ENCODE results near the gene DCUN1D3. TPM values are rescaled to one million over a fixed set of nuclear protein-coding genes. Genes with fewer than 3 reads are reported as not detected.

The DCUN1D3 gene
- polyA plus RNA-seq, 2 of the 4 experiments (the other 2 are of a cell fraction), result 5.2 to 7.2 TPM

DNA sequence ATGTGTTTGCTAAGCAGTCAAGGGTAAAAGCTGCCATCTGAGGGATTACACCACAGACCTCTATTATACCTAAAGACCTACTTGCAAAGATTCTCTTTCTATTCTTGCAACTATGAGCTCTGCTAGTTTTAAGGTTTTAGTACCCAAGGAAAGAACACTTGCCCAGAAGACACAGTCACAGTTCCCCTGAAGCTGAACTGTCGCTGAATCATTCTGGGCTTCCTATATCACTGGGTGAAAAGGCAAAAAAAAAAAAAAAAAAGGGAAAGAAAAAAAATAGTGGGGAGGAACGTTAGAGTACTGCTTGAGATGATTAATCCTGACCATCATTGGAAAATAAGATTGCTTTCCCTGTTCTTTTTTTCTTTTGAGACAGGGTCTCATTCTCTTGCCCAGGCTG is 38.3 kb upstream of the DCUN1D3 start:
- H3K27ac ChIP-seq, result no peak overlapping the region
- DNase-seq (ENCODE audit: low read depth in 1 of 2, low spot score in 1 of 2) (no peak), FAIRE-seq (no peak), ATAC-seq (peak in 1 of 2 experiments; percentile 41; a peak in 1 of 6 replicates)
- POLR2A ChIA-PET, result no interaction called here
- H3K9me3 ChIP-seq, result no peaks in the 10 kb centered on the region
- H3K4me1 ChIP-seq, result no peaks in the 10 kb centered on the region
- no peak overlapping the region for H3K4me3 ChIP-seq
- no peak overlapping the region for H3K4me2 ChIP-seq
- CTCF ChIA-PET, result interaction anchor here (0.7 to 1.6 kb wide), 7 partner anchors 10 to 146 kb away, joined by 3 to 4 read pairs (median 3); no protein-coding TSS in a partner anchor
- 54% methylated on average over 2 of the region's 2 CpGs for WGBS (ENCODE audit: missing lambda C conversion rate)
- TF ChIP-seq HOXA7 (CRISPR knock-in tag; IDR thresholded peaks at IDR 0.05), result no peak
- TF ChIP-seq CBX8 (IDR thresholded peaks at IDR 0.05), result no peak
- TF ChIP-seq KDM1A (IDR thresholded peaks at IDR 0.05; ENCODE audit: low read depth), result no peak
- TF ChIP-seq GATA3 (IDR thresholded peaks at IDR 0.05; ENCODE audit: borderline replicate concordance), result no peak
- no peak for TF ChIP-seq HDAC2 (IDR thresholded peaks at IDR 0.05)
- TF ChIP-seq NPAS2 (CRISPR knock-in tag; IDR thresholded peaks at IDR 0.05; ENCODE audit: borderline replicate concordance), result no peak
- TF ChIP-seq KDM5A (IDR thresholded peaks at IDR 0.05), result no peak
- no peak for TF ChIP-seq CBX2 (IDR thresholded peaks at IDR 0.05; ENCODE audit: borderline replicate concordance, low read depth)
- TF ChIP-seq, protein P1, sequence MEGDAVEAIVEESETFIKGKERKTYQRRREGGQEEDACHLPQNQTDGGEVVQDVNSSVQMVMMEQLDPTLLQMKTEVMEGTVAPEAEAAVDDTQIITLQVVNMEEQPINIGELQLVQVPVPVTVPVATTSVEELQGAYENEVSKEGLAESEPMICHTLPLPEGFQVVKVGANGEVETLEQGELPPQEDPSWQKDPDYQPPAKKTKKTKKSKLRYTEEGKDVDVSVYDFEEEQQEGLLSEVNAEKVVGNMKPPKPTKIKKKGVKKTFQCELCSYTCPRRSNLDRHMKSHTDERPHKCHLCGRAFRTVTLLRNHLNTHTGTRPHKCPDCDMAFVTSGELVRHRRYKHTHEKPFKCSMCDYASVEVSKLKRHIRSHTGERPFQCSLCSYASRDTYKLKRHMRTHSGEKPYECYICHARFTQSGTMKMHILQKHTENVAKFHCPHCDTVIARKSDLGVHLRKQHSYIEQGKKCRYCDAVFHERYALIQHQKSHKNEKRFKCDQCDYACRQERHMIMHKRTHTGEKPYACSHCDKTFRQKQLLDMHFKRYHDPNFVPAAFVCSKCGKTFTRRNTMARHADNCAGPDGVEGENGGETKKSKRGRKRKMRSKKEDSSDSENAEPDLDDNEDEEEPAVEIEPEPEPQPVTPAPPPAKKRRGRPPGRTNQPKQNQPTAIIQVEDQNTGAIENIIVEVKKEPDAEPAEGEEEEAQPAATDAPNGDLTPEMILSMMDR (IDR thresholded peaks at IDR 0.05), result no peak
- TF ChIP-seq POLR2A (IDR thresholded peaks at IDR 0.05; ENCODE audit: low read length), result no peak
- TF ChIP-seq MAFK (IDR thresholded peaks at IDR 0.05; ENCODE audit: partially characterized antibody), result no peak
- no peak for TF ChIP-seq ZC3H11A (IDR thresholded peaks at IDR 0.05)
- no peak for TF ChIP-seq FOSB (CRISPR knock-in tag; IDR thresholded peaks at IDR 0.05)
- TF ChIP-seq SMC3 (IDR thresholded peaks at IDR 0.05), result no peak
- TF ChIP-seq RCOR1 (IDR thresholded peaks at IDR 0.05; ENCODE audit: low read depth, low read length), result no peak
- TF ChIP-seq, protein P2, sequence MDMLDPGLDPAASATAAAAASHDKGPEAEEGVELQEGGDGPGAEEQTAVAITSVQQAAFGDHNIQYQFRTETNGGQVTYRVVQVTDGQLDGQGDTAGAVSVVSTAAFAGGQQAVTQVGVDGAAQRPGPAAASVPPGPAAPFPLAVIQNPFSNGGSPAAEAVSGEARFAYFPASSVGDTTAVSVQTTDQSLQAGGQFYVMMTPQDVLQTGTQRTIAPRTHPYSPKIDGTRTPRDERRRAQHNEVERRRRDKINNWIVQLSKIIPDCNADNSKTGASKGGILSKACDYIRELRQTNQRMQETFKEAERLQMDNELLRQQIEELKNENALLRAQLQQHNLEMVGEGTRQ (IDR thresholded peaks at IDR 0.05), result no peak
- TF ChIP-seq RAD21 (conservative IDR thresholded peaks at IDR 0.05 in 1 of 2, IDR thresholded peaks at IDR 0.05 in 1 of 2), result no peak

DNA sequence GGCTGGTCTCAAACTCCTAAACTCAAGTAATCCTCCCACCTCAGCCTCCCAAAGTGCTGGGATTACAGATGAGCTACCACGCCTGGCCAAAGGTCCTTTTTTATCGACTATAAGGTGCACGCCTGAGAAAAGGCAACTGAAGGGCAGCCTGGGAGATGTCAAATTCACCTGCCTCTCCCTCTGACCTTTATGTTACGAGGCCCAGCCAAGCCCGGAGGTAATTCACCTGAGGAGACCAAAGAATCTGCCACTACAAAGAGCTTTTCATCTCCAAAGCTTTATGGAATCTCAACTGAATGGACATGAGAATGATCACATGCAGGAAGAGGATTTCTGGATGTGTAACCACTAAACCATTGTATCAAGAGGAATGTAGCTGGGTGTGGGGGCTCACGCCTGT is 37.6 kb upstream of the DCUN1D3 start:
- CTCF ChIA-PET, result interaction anchor here (0.7 to 1.6 kb wide), 7 partner anchors 11 to 205 kb away, joined by 3 to 4 read pairs (median 3); no protein-coding TSS in a partner anchor
- no peak for DNase-seq (ENCODE audit: low read depth in 1 of 2, low spot score in 1 of 2)
- Histone ChIP-seq H3K9me3 (no peaks in the 10 kb centered on the region), H3K4me3 (no peak overlapping the region), H3K4me1 (no peaks in the 10 kb centered on the region), H3K27ac (0 out of 6 replicates have a peak overlapping the region, but pooled peaks of 1 of the 2 experiments have one; percentile 3), H3K4me2 (no peak overlapping the region)
- POLR2A ChIA-PET, result no interaction called here
- FAIRE-seq, result no peak
- ATAC-seq, result no peak
- TF ChIP-seq SREBF2 (IDR thresholded peaks at IDR 0.05), result no peak
- TF ChIP-seq JUN (IDR thresholded peaks at IDR 0.05), result no peak
- no peak for TF ChIP-seq GATA3 (IDR thresholded peaks at IDR 0.05; ENCODE audit: borderline replicate concordance)
- TF ChIP-seq ZNF302 (CRISPR knock-in tag; IDR thresholded peaks at IDR 0.05), result no peak
- no peak for TF ChIP-seq FOSL2 (IDR thresholded peaks at IDR 0.05)
- no peak for TF ChIP-seq FOSL2 (CRISPR knock-in tag; IDR thresholded peaks at IDR 0.05)
- TF ChIP-seq, protein P3, sequence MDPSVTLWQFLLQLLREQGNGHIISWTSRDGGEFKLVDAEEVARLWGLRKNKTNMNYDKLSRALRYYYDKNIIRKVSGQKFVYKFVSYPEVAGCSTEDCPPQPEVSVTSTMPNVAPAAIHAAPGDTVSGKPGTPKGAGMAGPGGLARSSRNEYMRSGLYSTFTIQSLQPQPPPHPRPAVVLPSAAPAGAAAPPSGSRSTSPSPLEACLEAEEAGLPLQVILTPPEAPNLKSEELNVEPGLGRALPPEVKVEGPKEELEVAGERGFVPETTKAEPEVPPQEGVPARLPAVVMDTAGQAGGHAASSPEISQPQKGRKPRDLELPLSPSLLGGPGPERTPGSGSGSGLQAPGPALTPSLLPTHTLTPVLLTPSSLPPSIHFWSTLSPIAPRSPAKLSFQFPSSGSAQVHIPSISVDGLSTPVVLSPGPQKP (IDR thresholded peaks at IDR 0.05; ENCODE audit: low read depth, low read length), result no peak
- 74% methylated on average over 6 of the region's 6 CpGs for WGBS (ENCODE audit: missing lambda C conversion rate)

DNA sequence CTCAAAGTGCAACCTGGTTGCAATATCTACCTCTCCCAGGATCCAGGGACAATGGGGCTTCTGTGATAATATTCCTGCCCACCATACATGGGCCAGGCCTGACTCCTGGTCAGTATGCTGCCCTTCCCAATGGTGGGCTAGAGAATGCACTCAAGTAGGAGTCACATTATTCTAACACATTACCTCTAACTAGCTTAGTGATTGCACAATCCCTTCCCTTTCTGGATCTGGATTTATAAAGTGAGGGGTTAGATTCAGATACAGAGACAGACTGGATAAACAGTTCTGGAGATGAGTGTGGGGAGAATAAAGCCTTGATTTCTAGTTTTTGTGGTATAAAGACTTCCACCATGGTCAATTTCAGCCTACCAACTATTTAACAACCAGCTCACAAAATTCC is 33.4 kb upstream of the DCUN1D3 start:
- H3K4me1 ChIP-seq, result no peaks in the 10 kb centered on the region
- H3K4me3 ChIP-seq, result no peak overlapping the region
- no peaks in the 10 kb centered on the region for H3K9me3 ChIP-seq
- POLR2A ChIA-PET, result no interaction called here
- ATAC-seq, result no peak
- CTCF ChIA-PET, result interaction anchor here (1.8 kb wide), 1 partner anchor 83 kb away, joined by 6 read pairs; no protein-coding TSS in a partner anchor
- no peak overlapping the region for H3K4me2 ChIP-seq
- H3K27ac ChIP-seq, result no peak overlapping the region
- no peak for DNase-seq (ENCODE audit: low read depth in 1 of 2, low spot score in 1 of 2)
- FAIRE-seq, result no peak
- peak; percentile 22 to 35; a peak in 2 of 4 replicates for TF ChIP-seq CEBPB (IDR thresholded peaks at IDR 0.05)
- TF ChIP-seq, protein P1 (IDR thresholded peaks at IDR 0.05), result no peak
- TF ChIP-seq POLR2A (IDR thresholded peaks at IDR 0.05; ENCODE audit: low read length), result no peak
- no peak for TF ChIP-seq RCOR1 (IDR thresholded peaks at IDR 0.05; ENCODE audit: low read depth, low read length)
